SK-N-SH (cell line): Measurements from ENCODE around the gene WBP2. TPM values are rescaled to one million over a fixed set of nuclear protein-coding genes. Genes with fewer than 3 reads are reported as not detected.

Experiments used
- CTCF ChIA-PET: fragments of 300-600, 350-600 bp; formaldehyde crosslinking; extraction: SDS; loops from one replicate; lab custom pipeline; 2021; lab: Yijun Ruan, JAX
- POLR2A ChIA-PET: fragments of 350-600 bp; sonication (Branson Sonifier 250); formaldehyde crosslinking; extraction: SDS; loops from one replicate; lab custom pipeline; 2020; ENCODE audit warnings: antibody characterized with exemption, inconsistent platforms; lab: Yijun Ruan, JAX
- DNase-seq: peaks from one replicate; pipeline ENCODE4 v3.0.0; 2012
- H2AFZ ChIP-seq: fragments of 200-600 bp; sonication (generic); 2 replicates; pipeline ENCODE4 v1.8.1; 2016; ENCODE audit warnings: antibody characterized with exemption, mild to moderate bottlenecking, low read depth
- H3F3A ChIP-seq: fragments of 200-600 bp; sonication (generic); replicated peaks from 2 replicates; pipeline ENCODE3; 2016; ENCODE audit warnings: antibody characterized with exemption, mild to moderate bottlenecking; ENCODE audit not compliant: insufficient read depth
- H3K27ac ChIP-seq, 2 experiments: fragments of 200-500 bp in 1 of 2; fragments of 200-600 bp in 1 of 2; sonication (Bioruptor generic) in 1 of 2; sonication (generic), shearing (Covaris generic) in 1 of 2; 2 replicates each; pipeline versions ENCODE4 v1.5.1 to v1.6.1; 2014 to 2016; ENCODE audit warnings: low read depth in 2 of 2, inconsistent platforms in 1 of 2, low read length in 1 of 2, mild to moderate bottlenecking in 1 of 2, mixed read lengths in 1 of 2
- H3K27me3 ChIP-seq: fragments of 200-600 bp; sonication (generic), shearing (Covaris generic); 2 replicates; pipeline ENCODE4 v1.6.1; 2016; ENCODE audit warnings: mixed run types; ENCODE audit not compliant: insufficient read depth
- H3K36me3 ChIP-seq, 2 experiments: fragments of 200-500 bp in 1 of 2; fragments of 200-600 bp in 1 of 2; sonication (Bioruptor generic) in 1 of 2; sonication (generic) in 1 of 2; replicated peaks in 1 of 2; 2 replicates each; pipeline versions ENCODE3 to v1.5.1; 2014 to 2016; ENCODE audit warnings: low read length in 1 of 2, mild to moderate bottlenecking in 1 of 2; ENCODE audit not compliant: insufficient read depth in 2 of 2, control insufficient read depth in 1 of 2
- H3K4me1 ChIP-seq, 2 experiments: fragments of 200-500 bp in 1 of 2; fragments of 200-600 bp in 1 of 2; sonication (Bioruptor generic) in 1 of 2; sonication (generic), shearing (Covaris generic) in 1 of 2; 2 replicates each; pipeline versions ENCODE4 v1.5.1 to v1.6.1; 2014 to 2016; ENCODE audit warnings: low read depth in 1 of 2, low read length in 1 of 2, mixed run types in 1 of 2; ENCODE audit not compliant: insufficient read depth in 2 of 2, control insufficient read depth in 1 of 2
- H3K4me2 ChIP-seq: fragments of 200-600 bp; sonication (generic), shearing (Covaris generic); 2 replicates; pipeline ENCODE4 v1.6.1; 2017; ENCODE audit warnings: mixed run types
- H3K4me3 ChIP-seq, 2 experiments: fragments of 200-500 bp in 1 of 2; fragments of 200-600 bp in 1 of 2; sonication (Bioruptor generic) in 1 of 2; sonication (generic), shearing (Covaris generic) in 1 of 2; 2 replicates each; pipeline versions ENCODE4 v1.5.1 to v1.8.1; 2014 to 2016; ENCODE audit warnings: low read depth in 2 of 2, inconsistent platforms in 1 of 2, low read length in 1 of 2, mild to moderate bottlenecking in 1 of 2, mixed read lengths in 1 of 2, moderate library complexity in 1 of 2
- H3K79me2 ChIP-seq: fragments of 200-600 bp; sonication (generic); 2 replicates; pipeline ENCODE4 v1.8.1; 2017; ENCODE audit warnings: mild to moderate bottlenecking; ENCODE audit not compliant: insufficient read depth
- H3K9ac ChIP-seq: fragments of 200-600 bp; sonication (generic); 2 replicates; pipeline ENCODE4 v1.6.1; 2017; ENCODE audit warnings: mixed run types
- H3K9me2 ChIP-seq: fragments of 200-600 bp; sonication (generic); 2 replicates; pipeline ENCODE4 v1.6.1; 2017; ENCODE audit warnings: mixed run types
- H3K9me3 ChIP-seq: fragments of 200-600 bp; sonication (generic); 2 replicates; pipeline ENCODE4 v1.6.1; 2017; ENCODE audit warnings: mixed run types, mild to moderate bottlenecking, moderate library complexity
- H4K20me1 ChIP-seq: fragments of 200-600 bp; sonication (generic); 2 replicates; pipeline ENCODE4 v1.6.1; 2017; ENCODE audit warnings: mild to moderate bottlenecking, mixed run types; ENCODE audit not compliant: insufficient read depth
- CTCF ChIP-seq: fragments of 200-600 bp; sonication (generic); IDR thresholded peaks from 2 replicates; pipeline ENCODE4 v1.6.1; 2017; ENCODE audit warnings: antibody characterized with exemption, mild to moderate bottlenecking, moderate library complexity
- FOXJ3 ChIP-seq: sonication (generic); formaldehyde crosslinking; IDR thresholded peaks from 2 replicates; pipeline ENCODE4 v1.5.1; 2020; ENCODE audit warnings: mild to moderate bottlenecking, missing genetic modification reagents
- FOXM1 ChIP-seq: IDR thresholded peaks from 2 replicates; pipeline ENCODE4 v1.4.0; 2012; ENCODE audit warnings: low read depth, mild to moderate bottlenecking
- RCOR1 ChIP-seq: fragments of 150-350 bp; IDR thresholded peaks from 2 replicates; pipeline ENCODE4 v1.6.1; 2017; ENCODE audit warnings: antibody characterized with exemption, low read length
- RFX5 ChIP-seq: IDR thresholded peaks from 2 replicates; pipeline ENCODE4 v1.6.1; 2012; ENCODE audit warnings: mild to moderate bottlenecking, improper control_type of control experiment, low read length
- SIN3A ChIP-seq: IDR thresholded peaks from 2 replicates; pipeline ENCODE4 v1.6.1; 2012; ENCODE audit warnings: low read depth, mild to moderate bottlenecking, low read length, moderate library complexity, borderline replicate concordance
- SMC3 ChIP-seq: IDR thresholded peaks from 2 replicates; pipeline ENCODE4 v1.6.1; 2012; ENCODE audit warnings: low read depth, low read length, improper control_type of control experiment
- TAF1 ChIP-seq: IDR thresholded peaks from 2 replicates; pipeline ENCODE4 v1.6.1; 2012; ENCODE audit warnings: low read depth, mild to moderate bottlenecking, low read length, moderate library complexity, borderline replicate concordance
- YY1 ChIP-seq: IDR thresholded peaks from 2 replicates; pipeline ENCODE4 v1.4.0; 2012; ENCODE audit warnings: low read depth, mild to moderate bottlenecking
- WGBS: methylation state at CpG from one replicate; pipeline ENCODE4 v1.1.6; 2017; ENCODE audit warnings: low lambda C conversion rate; 5-methylcytosine and 5-hydroxymethylcytosine counted together
- polyA plus RNA-seq, 3 experiments: library from polyadenylated mRNA; depleted of rRNA; stranded (reverse); fragments of >200 nt; gene quantifications; 2 replicates each; pipeline ENCODE4 v1.2.3, GENCODE V29; 2012
- TF ChIP-seq, protein P1 (sequence below): IDR thresholded peaks from 2 replicates; pipeline ENCODE4; 2012

Gene WBP2
- polyA plus RNA-seq, 1 of the 3 experiments (the other 2 are of a cell fraction): 55.8 TPM

GRCh38 chr17:75813081-75814020, 41.8 kb downstream of the WBP2 start:
- no peaks in the 10 kb centered on the region for H3K9me2 ChIP-seq
- H3F3A ChIP-seq: peaks cover 9% of the 10 kb centered on the region
- H3K27me3 ChIP-seq: no peaks in the 10 kb centered on the region
- no peaks in the 10 kb centered on the region for H3K9me3 ChIP-seq
- 95% methylated on average over 24 of the region's 24 CpGs for WGBS
- peaks cover 20 to 50% of the 10 kb centered on the region in 2 experiments for H3K36me3 ChIP-seq
- H3K27ac ChIP-seq: no peak overlapping the region
- no peak overlapping the region for H3K4me2 ChIP-seq
- peak; percentile 16 for DNase-seq
- H3K9ac ChIP-seq: no peak overlapping the region
- POLR2A ChIA-PET: interaction anchor here (1.1 to 1.7 kb wide), 2 partner anchors 28 to 40 kb away, joined by 4 to 9 read pairs; no protein-coding TSS in a partner anchor
- CTCF ChIA-PET: interaction anchor here (1.1 to 7.6 kb wide), 6 partner anchors 14 to 64 kb away, joined by 3 to 90 read pairs (median 4); no protein-coding TSS in a partner anchor
- H3K79me2 ChIP-seq: no peaks in the 10 kb centered on the region
- H4K20me1 ChIP-seq: no peaks in the 10 kb centered on the region
- no peak overlapping the region for H3K4me3 ChIP-seq
- peaks cover 6 to 10% of the 10 kb centered on the region in 2 experiments; a peak in 3 of 4 replicates for H3K4me1 ChIP-seq
- TF ChIP-seq FOXJ3 (CRISPR knock-in tag) (no peak), TAF1 (no peak), YY1 (no peak), CTCF (no peak), SIN3A (no peak), FOXM1 (no peak)
- TF ChIP-seq, protein P1, sequence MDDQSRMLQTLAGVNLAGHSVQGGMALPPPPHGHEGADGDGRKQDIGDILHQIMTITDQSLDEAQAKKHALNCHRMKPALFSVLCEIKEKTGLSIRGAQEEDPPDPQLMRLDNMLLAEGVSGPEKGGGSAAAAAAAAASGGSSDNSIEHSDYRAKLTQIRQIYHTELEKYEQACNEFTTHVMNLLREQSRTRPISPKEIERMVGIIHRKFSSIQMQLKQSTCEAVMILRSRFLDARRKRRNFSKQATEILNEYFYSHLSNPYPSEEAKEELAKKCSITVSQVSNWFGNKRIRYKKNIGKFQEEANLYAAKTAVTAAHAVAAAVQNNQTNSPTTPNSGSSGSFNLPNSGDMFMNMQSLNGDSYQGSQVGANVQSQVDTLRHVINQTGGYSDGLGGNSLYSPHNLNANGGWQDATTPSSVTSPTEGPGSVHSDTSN: no peak
- no peak overlapping the region for H2AFZ ChIP-seq

DNA sequence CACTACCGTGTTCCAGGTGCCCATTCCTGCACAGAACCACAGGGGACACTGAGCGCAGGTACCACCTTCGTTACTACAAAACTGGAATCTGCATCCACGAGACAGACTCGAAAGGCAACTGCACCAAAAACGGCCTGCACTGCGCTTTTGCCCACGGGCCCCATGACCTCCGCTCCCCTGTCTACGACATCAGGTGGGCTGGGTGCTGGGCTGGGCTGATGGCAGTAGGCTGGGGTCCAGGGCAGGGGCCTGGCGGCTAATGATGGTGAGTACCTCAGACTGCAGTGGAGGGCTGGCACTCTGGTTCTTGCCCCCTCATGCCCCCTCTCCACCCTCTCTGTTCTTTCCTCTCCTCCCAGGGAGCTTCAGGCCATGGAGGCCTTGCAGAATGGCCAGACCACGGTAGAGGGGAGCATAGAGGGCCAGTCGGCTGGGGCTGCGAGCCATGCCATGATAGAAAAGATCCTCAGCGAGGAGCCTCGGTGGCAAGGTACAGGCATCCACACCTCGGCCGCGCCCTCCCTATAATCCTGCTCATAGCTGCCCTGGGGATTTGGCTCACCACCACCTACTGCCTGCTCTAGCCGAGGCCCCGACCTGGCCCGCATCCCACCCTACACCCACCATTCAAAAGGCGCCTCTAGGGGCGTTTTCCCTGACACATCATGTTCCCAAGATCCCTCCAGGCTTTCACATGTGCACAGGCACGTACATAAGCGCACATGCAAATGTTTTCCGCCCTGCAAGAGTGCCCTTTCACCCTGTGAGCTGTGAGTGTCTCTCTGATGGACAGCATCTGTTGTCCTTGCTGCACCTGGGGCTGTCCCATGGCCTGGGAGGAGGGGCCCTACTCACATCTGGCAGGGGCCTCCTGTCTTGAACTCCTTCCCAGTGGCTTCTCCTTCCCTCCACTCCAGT, 42.8 kb downstream of the WBP2 start:
- Histone ChIP-seq H3K27me3 (no peaks in the 10 kb centered on the region), H3K9me3 (no peaks in the 10 kb centered on the region), H3K27ac (no peak overlapping the region), H4K20me1 (no peaks in the 10 kb centered on the region), H3K4me3 (no peak overlapping the region), H3K4me1 (peaks cover 6 to 10% of the 10 kb centered on the region in 2 experiments; a peak in 3 of 4 replicates), H3K9me2 (no peaks in the 10 kb centered on the region), H3K4me2 (no peak overlapping the region), H3K9ac (no peak overlapping the region), H2AFZ (no peak overlapping the region), H3K36me3 (peaks cover 17 to 41% of the 10 kb centered on the region in 2 experiments), H3K79me2 (peaks cover 7% of the 10 kb centered on the region; the same call in 1 of the 2 replicates), H3F3A (peaks cover 9% of the 10 kb centered on the region)
- WGBS: 89% methylated on average over 27 of the region's 27 CpGs
- ChIA-PET CTCF (interaction anchor here (0.6 to 7.6 kb wide), 6 partner anchors 15 to 63 kb away, joined by 3 to 90 read pairs (median 3); partner anchors contain the start of gene UNC13D), POLR2A (interaction anchor here (1.0 to 1.5 kb wide), 3 partner anchors 15 to 37 kb away, joined by 3 to 4 read pairs (median 3); no protein-coding TSS in a partner anchor)
- TF ChIP-seq SMC3 (no peak), RFX5 (no peak), RCOR1 (no peak)
- TF ChIP-seq, protein P1: no peak
- DNase-seq: peak; percentile 20
